Measurements from ENCODE around the gene SIRT3. TPM values are rescaled to one million over a fixed set of nuclear protein-coding genes. Genes with fewer than 3 reads are reported as not detected.

The SIRT3 gene
- total and polyA plus RNA-seq, 2 of the 13 experiments (the other 11 are each of a cell fraction or from before 2014, with no cell fraction given): 15.1 to 18.2 TPM

GRCh38 chr11:236774-237767 is 929 bp upstream of the SIRT3 start, which contains the start of gene PSMD13 (continued):
- no peak for TF ChIP-seq AHDC1 (CRISPR knock-in tag; IDR thresholded peaks at IDR 0.05; ENCODE audit: borderline replicate concordance)
- TF ChIP-seq NR2C2 (CRISPR knock-in tag; IDR thresholded peaks at IDR 0.05; ENCODE audit: borderline replicate concordance): peak; percentile 88
- 0 out of 2 replicates have a peak, but pooled peaks have one; percentile 28 for TF ChIP-seq ZNF232 (CRISPR knock-in tag; IDR thresholded peaks at IDR 0.05; ENCODE audit: borderline replicate concordance)
- peak; percentile 59; the same call in 1 of the 2 replicates for TF ChIP-seq ZNF768 (CRISPR knock-in tag; IDR thresholded peaks at IDR 0.05)
- TF ChIP-seq ZBTB2 (CRISPR knock-in tag; IDR thresholded peaks at IDR 0.05; ENCODE audit: low read depth): peak; percentile 48; the same call in 1 of the 2 replicates
- no peak for TF ChIP-seq ZNF512B (CRISPR knock-in tag; IDR thresholded peaks at IDR 0.05; ENCODE audit: borderline replicate concordance)
- 0 out of 2 replicates have a peak, but pooled peaks have one; percentile 57 for TF ChIP-seq ZIK1 (CRISPR knock-in tag; IDR thresholded peaks at IDR 0.05; ENCODE audit: borderline replicate concordance, low read depth)
- peak; percentile 52; the same call in 1 of the 2 replicates for TF ChIP-seq ZFP36L2 (CRISPR knock-in tag; IDR thresholded peaks at IDR 0.05)
- peak; percentile 81; the same call in 1 of the 2 replicates for TF ChIP-seq SMAD1 (CRISPR knock-in tag; IDR thresholded peaks at IDR 0.05; ENCODE audit: borderline replicate concordance, low read depth)
- 0 out of 2 replicates have a peak, but pooled peaks have one; percentile 20 for TF ChIP-seq ZNF546 (CRISPR knock-in tag; conservative IDR thresholded peaks at IDR 0.05)
- TF ChIP-seq ZNF766 (CRISPR knock-in tag; IDR thresholded peaks at IDR 0.05; ENCODE audit: borderline replicate concordance): peak; percentile 44; the same call in 1 of the 2 replicates
- TF ChIP-seq ASH2L (IDR thresholded peaks at IDR 0.05; ENCODE audit: insufficient read length, low read depth, low read length): peak; percentile 87
